DND-41 (cell line): ENCODE measurements around the gene LILRB5.

ENCODE experiments used
- CTCF ChIP-seq: IDR thresholded peaks from 2 replicates; pipeline ENCODE4 v1.5.1; 2012; ENCODE audit warnings: borderline replicate concordance, low read length, moderate library complexity, mild to moderate bottlenecking; ENCODE audit not compliant: poor library complexity, severe bottlenecking; ENCODE audit errors: extremely low read depth
- EZH2 ChIP-seq: IDR thresholded peaks from 3 replicates; pipeline ENCODE4 v1.6.1; 2012; ENCODE audit warnings: borderline replicate concordance, low read depth, mild to moderate bottlenecking, moderate library complexity, low read length, inconsistent platforms; ENCODE audit not compliant: severe bottlenecking

- TF ChIP-seq CTCF (no peak), EZH2 (no peak)
These were observed 18.9 kb upstream of the LILRB5 start for GRCh38 chr19:54275951-54276350.
